SK-N-SH treated with all-trans-retinoic acid at 6 μM for 48 hours (cell line): ENCODE results near the gene TBCD.

Experiments used
- ATAC-seq: fragments of 200-7000 bp; cut with Tn5 transposase; 3 replicates; pipeline ENCODE4 v1.9.1; 2020; ENCODE audit warnings: mild to moderate bottlenecking, moderate library complexity
- ARNTL ChIP-seq: fragments of 450-650 bp; formaldehyde crosslinking; IDR thresholded peaks from 2 replicates; pipeline ENCODE4 v1.5.0; 2020; ENCODE audit warnings: low read depth, mild to moderate bottlenecking, moderate library complexity, borderline replicate concordance
- BACH2 ChIP-seq: fragments of 250-450 bp; sonication (Bioruptor Pico); IDR thresholded peaks from 2 replicates; pipeline ENCODE4 v1.9.0; 2021; ENCODE audit warnings: mild to moderate bottlenecking, borderline replicate concordance
- CSDC2 ChIP-seq: fragments of 250-450 bp; sonication (Bioruptor Pico); IDR thresholded peaks from 2 replicates; pipeline ENCODE4 v1.5.0; 2020; ENCODE audit warnings: mild to moderate bottlenecking, moderate library complexity
- ESRRG ChIP-seq: fragments of 250-450 bp; sonication (Bioruptor Pico); IDR thresholded peaks from 2 replicates; pipeline ENCODE4 v1.6.1; 2021; ENCODE audit warnings: mild to moderate bottlenecking
- ISL1 ChIP-seq: fragments of 250-450 bp; sonication (Bioruptor Pico); IDR thresholded peaks from 2 replicates; pipeline ENCODE4 v2.1.2; 2022; ENCODE audit warnings: mild to moderate bottlenecking, moderate library complexity
- OSR1 ChIP-seq: fragments of 250-450 bp; sonication (Bioruptor Pico); IDR thresholded peaks from 2 replicates; pipeline ENCODE4 v1.8.0; 2022; ENCODE audit warnings: moderate library complexity, mild to moderate bottlenecking, inconsistent platforms
- PPARA ChIP-seq: fragments of 250-450 bp; sonication (Bioruptor Pico); IDR thresholded peaks from 2 replicates; pipeline ENCODE4 v1.5.0; 2020; ENCODE audit warnings: mild to moderate bottlenecking, borderline replicate concordance
- RARB ChIP-seq: fragments of 250-450 bp; sonication (Bioruptor Pico); IDR thresholded peaks from 2 replicates; pipeline ENCODE4 v1.8.0; 2021; ENCODE audit warnings: mild to moderate bottlenecking, moderate library complexity
- TCF4 ChIP-seq: fragments of 250-450 bp; sonication (Bioruptor Pico); IDR thresholded peaks from 2 replicates; pipeline ENCODE4 v1.8.0; 2021; ENCODE audit warnings: mild to moderate bottlenecking, moderate library complexity, borderline replicate concordance
- TOX ChIP-seq: fragments of 250-450 bp; sonication (Bioruptor Pico); IDR thresholded peaks from 2 replicates; pipeline ENCODE4 v1.8.0; 2021; ENCODE audit warnings: mild to moderate bottlenecking, moderate library complexity, borderline replicate concordance
- ZC3H10 ChIP-seq: fragments of 250-450 bp; sonication (Bioruptor Pico); IDR thresholded peaks from 2 replicates; pipeline ENCODE4 v1.5.1; 2021; ENCODE audit warnings: mild to moderate bottlenecking, moderate library complexity
- ZFP3 ChIP-seq: fragments of 250-450 bp; sonication (Bioruptor Pico); IDR thresholded peaks from 2 replicates; pipeline ENCODE4 v1.5.0; 2020; ENCODE audit warnings: mild to moderate bottlenecking, moderate library complexity
- ZFP30 ChIP-seq: fragments of 450-650 bp; formaldehyde crosslinking; IDR thresholded peaks from 2 replicates; pipeline ENCODE4 v1.5.0; 2022; ENCODE audit warnings: mild to moderate bottlenecking, moderate library complexity
- ZNF70 ChIP-seq: fragments of 450-650 bp; formaldehyde crosslinking; IDR thresholded peaks from 2 replicates; pipeline ENCODE4 v1.5.0; 2020; ENCODE audit warnings: mild to moderate bottlenecking, moderate library complexity
- ZNF8 ChIP-seq: fragments of 450-650 bp; formaldehyde crosslinking; IDR thresholded peaks from 2 replicates; pipeline ENCODE4 v1.5.0; 2020; ENCODE audit warnings: mild to moderate bottlenecking, moderate library complexity
- TF ChIP-seq, protein P1 (sequence below): fragments of 250-450 bp; sonication (Bioruptor Pico); IDR thresholded peaks from 2 replicates; pipeline ENCODE4 v1.8.0; 2021; ENCODE audit warnings: low read depth, mild to moderate bottlenecking, moderate library complexity, borderline replicate concordance
- TF ChIP-seq, protein P2 (sequence below): fragments of 250-450 bp; sonication (Bioruptor Pico); IDR thresholded peaks from 2 replicates; pipeline ENCODE4 v1.5.0; 2020; ENCODE audit warnings: mild to moderate bottlenecking, moderate library complexity
- TF ChIP-seq, protein P3 (sequence below): fragments of 250-450 bp; sonication (Bioruptor Pico); IDR thresholded peaks from 2 replicates; pipeline ENCODE4 v1.5.1; 2021; ENCODE audit warnings: mild to moderate bottlenecking, moderate library complexity

TBCD gene

DNA sequence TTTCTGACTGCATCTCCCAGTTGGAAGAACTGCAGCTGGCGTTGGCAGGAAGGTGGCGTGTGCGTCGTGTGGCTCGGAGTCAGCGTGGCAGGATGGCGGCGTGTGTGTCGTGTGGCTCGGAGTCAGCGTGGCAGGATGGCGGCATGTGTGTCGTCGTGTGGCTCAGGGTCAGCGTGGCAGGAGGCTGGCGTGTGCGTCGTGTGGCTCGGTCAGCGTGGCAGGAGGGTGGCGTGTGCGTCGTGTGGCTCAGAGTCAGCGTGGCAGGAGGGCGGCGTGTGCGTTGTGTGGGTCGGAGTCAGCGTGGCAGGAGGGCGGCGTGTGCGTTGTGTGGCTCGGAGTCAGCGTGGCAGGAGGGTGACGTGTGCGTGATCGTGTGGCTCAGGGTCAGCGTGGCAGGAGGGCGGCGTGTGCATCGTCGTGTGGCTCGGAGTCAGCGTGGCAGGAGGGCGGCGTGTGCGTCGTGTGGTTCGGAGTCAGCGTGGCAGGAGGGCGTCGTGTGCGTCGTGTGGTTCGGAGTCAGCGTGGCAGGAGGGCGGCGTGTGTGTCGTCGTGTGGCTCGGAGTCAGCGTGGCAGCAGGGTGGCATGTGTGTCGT lies 49.6 kb downstream of the TBCD start:
- no peak for ATAC-seq
- no peak for TF ChIP-seq TOX (CRISPR knock-in tag)
- no peak for TF ChIP-seq ZFP30
- TF ChIP-seq CSDC2 (CRISPR knock-in tag): no peak
- TF ChIP-seq, protein P1, sequence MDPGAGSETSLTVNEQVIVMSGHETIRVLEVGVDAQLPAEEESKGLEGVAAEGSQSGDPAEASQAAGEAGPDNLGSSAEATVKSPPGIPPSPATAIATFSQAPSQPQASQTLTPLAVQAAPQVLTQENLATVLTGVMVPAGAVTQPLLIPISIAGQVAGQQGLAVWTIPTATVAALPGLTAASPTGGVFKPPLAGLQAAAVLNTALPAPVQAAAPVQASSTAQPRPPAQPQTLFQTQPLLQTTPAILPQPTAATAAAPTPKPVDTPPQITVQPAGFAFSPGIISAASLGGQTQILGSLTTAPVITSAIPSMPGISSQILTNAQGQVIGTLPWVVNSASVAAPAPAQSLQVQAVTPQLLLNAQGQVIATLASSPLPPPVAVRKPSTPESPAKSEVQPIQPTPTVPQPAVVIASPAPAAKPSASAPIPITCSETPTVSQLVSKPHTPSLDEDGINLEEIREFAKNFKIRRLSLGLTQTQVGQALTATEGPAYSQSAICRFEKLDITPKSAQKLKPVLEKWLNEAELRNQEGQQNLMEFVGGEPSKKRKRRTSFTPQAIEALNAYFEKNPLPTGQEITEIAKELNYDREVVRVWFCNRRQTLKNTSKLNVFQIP (CRISPR knock-in tag): no peak
- no peak for TF ChIP-seq ARNTL
- TF ChIP-seq, protein P2, sequence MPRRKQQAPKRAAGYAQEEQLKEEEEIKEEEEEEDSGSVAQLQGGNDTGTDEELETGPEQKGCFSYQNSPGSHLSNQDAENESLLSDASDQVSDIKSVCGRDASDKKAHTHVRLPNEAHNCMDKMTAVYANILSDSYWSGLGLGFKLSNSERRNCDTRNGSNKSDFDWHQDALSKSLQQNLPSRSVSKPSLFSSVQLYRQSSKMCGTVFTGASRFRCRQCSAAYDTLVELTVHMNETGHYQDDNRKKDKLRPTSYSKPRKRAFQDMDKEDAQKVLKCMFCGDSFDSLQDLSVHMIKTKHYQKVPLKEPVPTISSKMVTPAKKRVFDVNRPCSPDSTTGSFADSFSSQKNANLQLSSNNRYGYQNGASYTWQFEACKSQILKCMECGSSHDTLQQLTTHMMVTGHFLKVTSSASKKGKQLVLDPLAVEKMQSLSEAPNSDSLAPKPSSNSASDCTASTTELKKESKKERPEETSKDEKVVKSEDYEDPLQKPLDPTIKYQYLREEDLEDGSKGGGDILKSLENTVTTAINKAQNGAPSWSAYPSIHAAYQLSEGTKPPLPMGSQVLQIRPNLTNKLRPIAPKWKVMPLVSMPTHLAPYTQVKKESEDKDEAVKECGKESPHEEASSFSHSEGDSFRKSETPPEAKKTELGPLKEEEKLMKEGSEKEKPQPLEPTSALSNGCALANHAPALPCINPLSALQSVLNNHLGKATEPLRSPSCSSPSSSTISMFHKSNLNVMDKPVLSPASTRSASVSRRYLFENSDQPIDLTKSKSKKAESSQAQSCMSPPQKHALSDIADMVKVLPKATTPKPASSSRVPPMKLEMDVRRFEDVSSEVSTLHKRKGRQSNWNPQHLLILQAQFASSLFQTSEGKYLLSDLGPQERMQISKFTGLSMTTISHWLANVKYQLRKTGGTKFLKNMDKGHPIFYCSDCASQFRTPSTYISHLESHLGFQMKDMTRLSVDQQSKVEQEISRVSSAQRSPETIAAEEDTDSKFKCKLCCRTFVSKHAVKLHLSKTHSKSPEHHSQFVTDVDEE (CRISPR knock-in tag): no peak
- no peak for TF ChIP-seq ESRRG (CRISPR knock-in tag)
- no peak for TF ChIP-seq ZFP3 (CRISPR knock-in tag)
- no peak for TF ChIP-seq TCF4
- no peak for TF ChIP-seq ZNF70 (CRISPR knock-in tag)
- TF ChIP-seq PPARA (CRISPR knock-in tag): no peak
- TF ChIP-seq ZC3H10: no peak

DNA sequence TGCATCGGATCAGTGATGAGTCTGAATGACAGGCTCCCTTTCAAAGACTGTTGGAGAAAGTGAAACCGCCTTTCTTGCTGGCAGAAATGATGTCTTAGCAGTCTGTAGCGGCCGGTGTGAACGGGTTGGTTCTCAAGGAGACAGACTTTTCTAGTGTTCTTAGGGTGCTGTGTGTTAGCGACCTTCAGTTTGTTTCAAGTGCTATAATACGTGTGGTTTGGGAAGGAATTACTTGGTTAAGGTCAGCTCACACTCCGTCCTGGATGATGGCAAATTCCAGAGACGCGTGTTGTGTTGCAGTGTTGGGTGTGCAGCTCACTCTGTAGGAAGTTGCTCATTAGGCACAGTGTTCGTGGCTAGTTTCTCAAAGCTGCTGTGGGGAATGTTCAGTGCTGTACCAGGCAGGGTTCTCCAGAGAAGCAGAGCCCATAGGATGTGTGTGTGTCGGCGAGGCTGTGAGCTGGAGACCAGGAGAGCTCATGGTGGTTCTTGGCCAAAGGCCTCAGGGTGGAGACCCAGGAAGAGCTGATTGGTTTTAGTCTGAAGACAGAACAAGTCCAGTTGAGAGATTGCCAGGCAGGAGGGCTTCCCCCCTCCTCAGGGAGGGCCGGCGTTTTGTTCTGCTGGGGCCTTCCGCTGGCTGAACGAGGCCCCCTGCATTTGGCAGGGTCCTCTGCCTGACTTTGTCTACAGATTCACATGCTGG lies 50.4 kb downstream of the TBCD start:
- TF ChIP-seq, protein P3, sequence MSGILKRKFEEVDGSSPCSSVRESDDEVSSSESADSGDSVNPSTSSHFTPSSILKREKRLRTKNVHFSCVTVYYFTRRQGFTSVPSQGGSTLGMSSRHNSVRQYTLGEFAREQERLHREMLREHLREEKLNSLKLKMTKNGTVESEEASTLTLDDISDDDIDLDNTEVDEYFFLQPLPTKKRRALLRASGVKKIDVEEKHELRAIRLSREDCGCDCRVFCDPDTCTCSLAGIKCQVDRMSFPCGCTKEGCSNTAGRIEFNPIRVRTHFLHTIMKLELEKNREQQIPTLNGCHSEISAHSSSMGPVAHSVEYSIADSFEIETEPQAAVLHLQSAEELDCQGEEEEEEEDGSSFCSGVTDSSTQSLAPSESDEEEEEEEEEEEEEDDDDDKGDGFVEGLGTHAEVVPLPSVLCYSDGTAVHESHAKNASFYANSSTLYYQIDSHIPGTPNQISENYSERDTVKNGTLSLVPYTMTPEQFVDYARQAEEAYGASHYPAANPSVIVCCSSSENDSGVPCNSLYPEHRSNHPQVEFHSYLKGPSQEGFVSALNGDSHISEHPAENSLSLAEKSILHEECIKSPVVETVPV: no peak
- no peak for TF ChIP-seq ZNF8 (CRISPR knock-in tag)
- peak; percentile 42 for ATAC-seq

DNA sequence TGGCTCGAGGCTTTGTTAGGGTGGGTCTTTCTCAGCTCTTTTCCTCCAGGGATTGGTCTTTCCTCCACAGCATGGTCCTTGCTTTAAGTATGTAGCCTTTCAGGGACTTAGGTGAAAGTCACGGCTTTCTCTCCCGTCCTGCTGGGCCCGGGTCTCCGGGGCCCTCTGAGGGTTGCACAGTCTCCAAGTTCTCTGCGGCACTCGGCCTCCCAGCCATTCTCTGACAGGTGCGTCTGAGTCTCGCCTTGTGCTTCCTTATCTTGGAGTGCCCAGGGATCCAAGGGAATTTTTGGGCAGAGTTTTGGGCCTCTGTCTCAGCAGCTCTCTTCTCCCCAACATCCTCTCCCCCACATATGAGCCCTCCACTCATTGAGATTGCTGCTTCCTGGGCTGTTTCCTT lies 51.3 kb downstream of the TBCD start:
- TF ChIP-seq TOX (CRISPR knock-in tag) (no peak), ZNF70 (CRISPR knock-in tag) (no peak), CSDC2 (CRISPR knock-in tag) (no peak), RARB (CRISPR knock-in tag) (no peak), BACH2 (CRISPR knock-in tag) (no peak), ZFP30 (no peak), ESRRG (CRISPR knock-in tag) (no peak), ZFP3 (CRISPR knock-in tag) (no peak), OSR1 (CRISPR knock-in tag) (no peak)
- TF ChIP-seq, protein P3: no peak
- ATAC-seq: no peak

DNA sequence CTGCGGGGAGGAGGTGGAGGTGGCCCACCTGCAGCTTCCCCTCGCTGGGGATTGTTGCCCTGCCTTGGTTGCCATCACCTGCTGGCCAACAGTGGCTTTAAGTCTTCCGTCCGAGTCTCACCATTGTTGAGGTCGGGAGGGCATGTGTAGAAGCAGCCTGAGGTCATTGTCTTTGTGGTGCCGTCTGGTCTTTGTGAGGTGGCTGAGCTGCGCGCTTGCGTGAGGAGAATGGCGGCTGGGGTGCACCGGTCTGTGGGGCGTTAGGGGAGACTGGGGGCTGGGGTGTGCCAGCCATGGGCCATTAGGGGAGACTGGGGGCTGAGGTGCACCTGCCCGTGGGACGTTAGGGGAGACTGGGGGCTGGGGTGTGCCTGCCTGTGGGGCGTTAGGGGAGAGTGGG lies 51.7 kb downstream of the TBCD start:
- no peak for ATAC-seq
- no peak for TF ChIP-seq TCF4
- TF ChIP-seq, protein P2 (CRISPR knock-in tag): no peak
- no peak for TF ChIP-seq ISL1 (CRISPR knock-in tag)
- no peak for TF ChIP-seq OSR1 (CRISPR knock-in tag)
- no peak for TF ChIP-seq TOX (CRISPR knock-in tag)
- TF ChIP-seq ARNTL: no peak
- TF ChIP-seq ZNF8 (CRISPR knock-in tag): no peak
- no peak for TF ChIP-seq ZFP3 (CRISPR knock-in tag)
